Measurements from ENCODE around the gene CNPY3.
"Not testable (repeated sequence)": the region's sequence is repeated elsewhere in the genome, so short reads cannot be mapped to it uniquely, and the experiment has no call there.

- not testable (repeated sequence) for TF ChIP-seq ZNF580 (tag by site-specific recombination; IDR thresholded peaks at IDR 0.05); MEIS1 (CRISPR knock-in tag; IDR thresholded peaks at IDR 0.05; ENCODE audit: borderline replicate concordance); CTCF (tag by site-specific recombination; IDR thresholded peaks at IDR 0.05); ZNF518A (tag by site-specific recombination; conservative IDR thresholded peaks at IDR 0.05; ENCODE audit: low read depth); ZNF398 (tag by site-specific recombination; IDR thresholded peaks at IDR 0.05); PATZ1 (tag by site-specific recombination; IDR thresholded peaks at IDR 0.05); REST (tag by site-specific recombination; IDR thresholded peaks at IDR 0.05); ZNF423 (tag by site-specific recombination; IDR thresholded peaks at IDR 0.05); BCL11B (tag by site-specific recombination; IDR thresholded peaks at IDR 0.05; ENCODE audit: low read depth); ZEB2 (tag by site-specific recombination; IDR thresholded peaks at IDR 0.05); ZNF621 (tag by site-specific recombination; IDR thresholded peaks at IDR 0.05); ZNF24 (tag by site-specific recombination; IDR thresholded peaks at IDR 0.05); ZNF324 (tag by site-specific recombination; IDR thresholded peaks at IDR 0.05)
Observed at GRCh38 chr6:42894041-42894828, 35.0 kb upstream of the CNPY3 start.
